ENCODE results near the gene MMP15.
"Not testable (repeated sequence)": the region's sequence is repeated elsewhere in the genome, so short reads cannot be mapped to it uniquely, and the experiment has no call there.

The MMP15 gene

DNA sequence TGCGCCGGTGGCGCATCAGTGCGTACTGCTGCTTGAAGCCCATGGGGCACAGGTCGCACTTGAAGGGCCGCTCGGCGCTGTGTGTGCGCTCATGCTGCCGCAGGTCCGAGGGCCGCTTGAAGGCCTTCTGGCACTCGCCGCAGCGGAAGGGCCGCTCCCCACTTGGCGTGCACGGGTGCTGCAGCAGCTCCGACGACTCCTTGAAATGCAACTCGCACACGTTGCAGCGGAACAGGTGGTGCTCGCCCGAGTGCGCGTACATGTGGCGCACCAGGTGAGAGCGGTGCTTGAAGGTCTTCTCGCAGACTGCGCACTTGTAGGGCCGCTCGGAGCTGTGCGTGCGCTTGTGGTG, 28.4 kb upstream of the MMP15 start:
- DNase-seq, result no peak

GRCh38 chr16:57997528-57998265, 27.9 kb upstream of the MMP15 start:
- no peak for DNase-seq

- DNase-seq, result peak; percentile 58 to 73
Observed at GRCh38 chr16:57998486-57998885, 27.1 kb upstream of the MMP15 start.

- no peak for DNase-seq
Observed at GRCh38 chr16:57998992-57999365, 26.6 kb upstream of the MMP15 start.

- DNase-seq, result peak in 1 of 2 donors; percentile 45
Observed at GRCh38 chr16:57999366-57999970, 26.1 kb upstream of the MMP15 start.

DNA sequence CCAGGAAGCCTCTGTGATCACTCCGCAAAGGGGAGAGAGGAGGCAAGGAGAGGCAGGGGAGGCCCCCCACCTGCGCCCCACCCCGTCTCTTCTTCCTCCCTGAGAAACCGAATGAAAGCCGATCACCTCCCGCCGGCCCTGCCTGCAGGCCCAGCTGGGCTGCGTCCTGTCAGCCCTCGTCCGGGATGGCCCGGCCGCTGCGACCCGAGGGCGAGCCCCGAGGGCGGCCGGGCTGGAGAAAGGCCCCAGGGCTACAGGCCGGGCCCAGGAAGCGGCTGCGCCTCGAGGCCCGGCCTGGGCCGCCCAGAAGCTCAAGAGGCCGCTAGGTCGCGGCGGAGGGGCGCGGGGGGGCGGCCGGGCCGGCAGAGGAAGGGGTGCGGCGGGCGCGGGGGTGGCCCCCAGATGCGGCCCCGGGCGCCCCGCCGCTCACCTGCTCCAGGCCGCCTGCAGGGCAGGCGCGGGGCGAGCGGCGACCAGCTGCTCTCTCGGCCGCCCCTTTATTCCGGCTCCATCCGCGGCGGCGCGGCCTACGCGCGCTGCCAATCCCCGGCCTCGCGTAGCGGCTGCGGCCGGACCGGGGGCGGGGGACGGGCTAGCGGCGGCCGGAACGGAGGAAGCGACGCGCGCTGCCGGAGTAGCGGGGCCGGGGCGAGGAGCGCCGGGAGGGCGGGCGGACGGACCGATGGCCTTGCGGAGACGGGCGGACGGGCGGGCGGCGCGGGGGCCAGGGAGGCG, 25.4 kb upstream of the MMP15 start, which contains the start of gene ZNF319:
Gene ZNF319, minus strand, starts transcription at position 702 of the 735 bp plus-strand sequence. CDS start 2,407 bp downstream, outside the sequence.
- DNase-seq, result peak in 1 of 2 donors; percentile 35

GRCh38 chr16:58000706-58001676, 24.6 kb upstream of the MMP15 start, which contains the start of gene USB1:
Gene USB1, plus strand, starts transcription at chr16:58001407. Its CDS starts 77 bp downstream, at chr16:58001484.
- DNase-seq, result peak; percentile 84 to 85

DNA sequence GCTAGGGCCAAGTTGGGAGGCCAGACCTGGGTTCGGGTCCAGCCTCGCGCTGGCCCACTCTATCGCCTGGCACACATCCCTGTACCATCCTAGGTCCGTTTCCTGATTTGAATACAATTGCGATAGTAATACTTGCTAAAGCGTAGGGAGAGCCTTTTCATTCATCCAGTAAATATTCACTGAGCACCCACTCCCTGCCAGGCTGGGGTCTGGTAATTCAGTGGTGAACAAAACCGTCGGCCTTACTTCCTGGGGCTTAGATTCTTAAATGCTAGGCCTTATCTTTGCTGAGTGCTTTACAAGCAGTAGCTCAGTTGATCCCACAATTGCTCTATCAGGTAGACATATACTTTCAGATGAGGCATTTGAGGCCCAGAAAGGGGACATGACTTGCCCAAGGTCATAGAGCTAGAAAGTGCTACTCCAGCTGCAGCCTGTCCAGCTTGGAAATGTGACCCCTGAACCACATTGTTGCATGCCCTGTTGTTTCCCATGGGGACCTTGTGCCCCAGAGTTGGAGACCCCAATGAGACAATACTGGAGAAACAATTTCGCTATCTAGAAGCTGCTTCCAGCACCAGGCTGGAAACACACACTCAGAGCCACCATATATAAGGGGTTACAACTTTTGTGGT, 23.7 kb upstream of the MMP15 start:
- no peak for DNase-seq

GRCh38 chr16:58002416-58002800, 23.1 kb upstream of the MMP15 start:
- no peak for DNase-seq

DNA sequence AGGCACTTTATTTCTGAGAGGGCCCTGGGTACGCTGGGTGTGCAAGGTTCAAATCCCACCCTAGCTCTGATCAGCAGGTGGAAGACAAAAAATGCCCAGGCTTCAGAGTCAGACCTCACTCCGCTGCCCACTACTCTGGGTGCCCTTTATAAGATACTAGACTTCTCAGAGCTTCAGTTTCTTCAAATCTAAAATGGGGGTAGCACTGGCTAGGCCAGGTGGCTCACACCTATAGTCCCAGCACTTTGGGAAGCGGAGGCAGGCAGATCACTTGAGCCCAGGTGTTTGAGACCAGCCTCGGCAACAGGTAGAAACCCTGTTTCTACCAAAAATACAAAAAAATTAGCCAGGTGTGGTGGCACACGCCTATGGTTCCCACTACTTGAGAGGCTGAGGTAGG, 22.6 kb upstream of the MMP15 start:
- DNase-seq, result no peak

- DNase-seq, result not testable (repeated sequence)
Observed at GRCh38 chr16:58004736-58005135, 20.8 kb upstream of the MMP15 start.

DNA sequence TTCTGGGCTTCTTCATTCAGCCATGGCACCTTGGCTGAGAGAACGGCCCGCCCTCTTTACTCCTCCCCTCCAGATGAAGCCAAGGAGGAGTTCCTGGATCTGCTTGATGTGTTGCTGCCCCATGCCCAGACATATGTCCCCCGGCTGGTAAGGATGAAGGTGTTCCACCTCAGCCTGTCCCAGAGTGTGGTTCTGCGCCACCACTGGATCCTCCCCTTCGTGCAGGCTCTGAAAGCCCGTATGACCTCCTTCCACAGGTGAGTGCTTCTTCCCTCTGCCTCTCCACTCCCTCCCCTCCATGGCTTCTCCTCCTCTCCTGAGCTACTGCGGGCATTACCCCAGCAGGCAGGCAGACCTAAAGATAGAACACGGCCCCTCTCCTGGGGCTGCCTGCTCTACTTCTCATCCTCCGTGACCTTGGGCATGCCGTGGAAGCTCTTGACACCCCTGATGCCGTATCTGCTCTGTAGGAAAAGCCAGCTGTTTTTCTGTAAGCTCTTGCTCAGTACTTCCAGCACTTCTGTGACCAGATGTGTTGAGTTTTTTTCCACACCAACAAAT, 15.6 kb upstream of the MMP15 start:
- DNase-seq, result no peak

GRCh38 chr16:58010886-58011285, 14.7 kb upstream of the MMP15 start:
- no peak for DNase-seq

DNA sequence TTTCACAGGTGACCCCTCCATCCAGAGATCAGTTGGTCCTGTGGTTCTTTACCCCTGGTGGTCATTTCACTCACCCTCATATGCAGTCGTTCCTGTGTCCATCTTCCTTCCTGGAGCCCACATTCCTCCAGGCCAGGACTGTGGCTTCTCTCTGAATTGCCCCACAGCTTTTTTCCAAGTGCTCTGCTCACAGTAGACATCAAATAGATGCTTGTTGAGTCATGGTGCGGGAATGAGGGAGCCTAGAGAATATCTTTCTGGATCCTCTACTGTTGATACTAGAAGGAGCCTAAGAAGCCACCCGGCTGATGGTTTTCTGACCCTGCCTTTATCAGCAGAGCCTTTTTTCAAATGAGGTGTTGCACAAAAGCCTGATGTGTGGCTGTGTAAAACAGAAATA, 13.9 kb upstream of the MMP15 start:
- DNase-seq, result no peak

- DNase-seq, result no peak
Observed at GRCh38 chr16:58012481-58012880, 13.1 kb upstream of the MMP15 start.

GRCh38 chr16:58013201-58013956, 12.2 kb upstream of the MMP15 start:
- DNase-seq, result no peak

DNA sequence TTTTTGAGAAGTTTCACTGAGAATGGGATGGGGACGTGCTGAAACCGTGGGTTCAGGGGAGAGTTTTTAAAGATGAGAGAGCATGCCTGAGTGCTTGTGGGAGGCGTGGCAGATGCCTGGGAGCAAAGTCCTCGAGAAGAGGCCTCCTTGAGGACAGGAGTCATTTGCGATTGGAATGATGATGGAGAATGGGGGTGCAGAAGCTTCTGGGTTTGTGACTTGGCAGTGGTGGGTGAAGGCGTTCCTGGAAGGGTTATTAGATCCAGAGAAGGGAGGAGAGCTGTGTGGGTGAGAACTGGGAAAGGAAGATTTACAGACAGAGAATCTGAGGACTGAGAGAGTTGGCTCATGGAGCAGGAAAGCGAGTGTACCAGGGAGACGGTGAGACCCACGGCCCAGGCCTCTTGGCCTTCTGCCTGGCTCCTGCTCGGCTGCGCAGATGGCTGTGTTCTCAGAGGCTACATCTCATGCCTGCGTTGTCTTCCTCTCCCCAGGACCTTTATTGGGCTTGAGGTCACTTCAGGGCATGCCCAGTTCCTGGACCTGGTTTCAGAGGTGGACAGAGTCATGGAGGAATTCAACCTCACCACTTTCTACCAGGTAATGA, 8.6 kb upstream of the MMP15 start:
- DNase-seq, result no peak

- no peak for DNase-seq
Observed at GRCh38 chr16:58018803-58019202, 6.8 kb upstream of the MMP15 start.

DNA sequence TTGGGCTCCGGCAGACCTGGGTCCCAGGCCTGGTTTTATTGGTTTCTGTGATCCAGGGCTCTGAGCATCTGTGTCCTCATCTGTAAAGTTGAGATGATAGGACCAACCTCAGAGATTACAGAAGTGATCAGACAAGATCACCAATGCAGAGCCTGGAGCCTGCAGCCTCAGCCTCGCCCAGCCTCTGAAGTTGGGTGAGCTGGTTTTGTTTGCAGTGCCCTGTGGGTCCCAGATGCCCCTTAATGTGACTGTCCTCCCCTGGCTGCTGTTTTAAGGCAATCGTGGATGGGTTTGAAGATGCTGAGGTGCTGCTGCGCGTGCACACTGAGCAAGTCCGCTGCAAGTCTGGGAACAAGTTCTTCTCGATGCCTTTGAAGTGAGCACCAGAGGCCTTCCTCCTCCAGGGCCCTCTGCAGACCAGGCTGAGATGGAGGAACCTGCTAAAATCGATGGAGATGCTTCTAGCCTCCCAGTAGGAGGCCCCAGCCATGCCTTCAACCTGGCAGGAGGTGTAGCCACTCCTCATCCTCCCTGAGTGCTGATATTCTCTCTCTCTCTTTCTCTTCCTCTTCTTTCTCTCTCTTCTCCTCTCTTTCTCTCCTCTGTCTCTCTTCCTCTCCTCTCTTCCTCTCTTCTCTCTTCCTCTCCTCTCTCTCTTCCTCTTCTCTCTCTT, 5.6 kb upstream of the MMP15 start:
- no peak for DNase-seq
